K562 (cell line): ENCODE measurements around the gene NDFIP1. TPM values are rescaled to one million over a fixed set of nuclear protein-coding genes. Genes with fewer than 3 reads are reported as not detected.

Source experiments
- ATAC-seq: fragments of 200-7000 bp; cut with Tn5 transposase; 3 replicates; pipeline ENCODE4 v1.9.1; 2020; ENCODE audit warnings: moderate library complexity
- BruUV-seq: library from RNA; stranded (reverse); fragments of 400-500 nt; replicated peaks from 2 replicates; lab custom pipeline; 2021; lab: Mats Ljungman, UMichigan
- CTCF ChIA-PET: fragments of 300-600 bp; formaldehyde crosslinking; extraction: SDS; loops from one replicate; lab custom pipeline; 2021; ENCODE audit warnings: low intra/inter-chr PET ratio; lab: Yijun Ruan, JAX
- POLR2A ChIA-PET: fragments of 300-600, 350-650 bp; sonication (Branson Sonifier 250); formaldehyde crosslinking; extraction: SDS; loops from one replicate; lab custom pipeline; 2021; ENCODE audit warnings: antibody characterized with exemption, inconsistent platforms; lab: Yijun Ruan, JAX
- DNase-seq, 4 experiments: peaks; one replicate each; pipeline versions ENCODE4 v3.0.0 to v3.0.0-alpha.2; 2011 to 2018; ENCODE audit warnings: low spot score in 3 of 4, mixed read lengths in 3 of 4; ENCODE audit errors: extremely low read depth in 1 of 4
- FAIRE-seq: peaks from 2 replicates; lab custom pipeline; 2011; peaks lifted over from hg19 to GRCh38; lab: Jason Lieb, UNC
- H2AFZ ChIP-seq: 2 replicates; pipeline ENCODE4 v1.6.0; 2011; ENCODE audit warnings: low read depth, low read length, control low read depth, inconsistent platforms
- H3K27ac ChIP-seq: fragments of 200-600 bp; 3 replicates; pipeline ENCODE4 v1.8.0; 2011; ENCODE audit warnings: low read depth, mild to moderate bottlenecking, control low read depth, inconsistent platforms, low read length, moderate library complexity, mixed read lengths; ENCODE audit errors: extremely low read depth
- H3K27me3 ChIP-seq, 2 experiments: fragments of 300-600 bp in 1 of 2; 2 replicates in 1 of 2; 3 replicates in 1 of 2; pipeline versions ENCODE4 v1.6.0 to v1.8.0; 2011; ENCODE audit warnings: inconsistent platforms in 2 of 2, low read length in 2 of 2, mild to moderate bottlenecking in 1 of 2, mixed read lengths in 1 of 2, moderate library complexity in 1 of 2; ENCODE audit not compliant: control insufficient read depth in 2 of 2, insufficient read depth in 2 of 2
- H3K36me3 ChIP-seq: fragments of 300-600 bp; 3 replicates; pipeline ENCODE4 v1.8.0; 2011; ENCODE audit warnings: mild to moderate bottlenecking, low read length, inconsistent platforms; ENCODE audit not compliant: control insufficient read depth, insufficient read depth
- H3K4me1 ChIP-seq, 2 experiments: fragments of 200-600 bp in 1 of 2; replicated peaks in 1 of 2; 2 replicates in 1 of 2; 3 replicates in 1 of 2; pipeline versions ENCODE4 v1.5.1 to v1.8.0; 2011; ENCODE audit warnings: inconsistent platforms in 2 of 2, low read length in 2 of 2, mild to moderate bottlenecking in 1 of 2, mixed read lengths in 1 of 2, moderate library complexity in 1 of 2; ENCODE audit not compliant: control insufficient read depth in 2 of 2, insufficient read depth in 2 of 2
- H3K4me2 ChIP-seq: 2 replicates; pipeline ENCODE4 v1.6.1; 2011; ENCODE audit warnings: low read length, control low read depth, inconsistent platforms, mixed read lengths; ENCODE audit not compliant: insufficient read depth
- H3K4me3 ChIP-seq: fragments of 200-600 bp; sonication (generic), shearing (Covaris generic); 2 replicates; pipeline ENCODE4 v1.5.1; 2016; ENCODE audit warnings: control low read depth, inconsistent platforms
- H3K79me2 ChIP-seq: fragments of 200-600 bp; 3 replicates; pipeline ENCODE4 v1.8.0; 2011; ENCODE audit warnings: low read length, inconsistent platforms; ENCODE audit not compliant: control insufficient read depth, insufficient read depth
- H3K9ac ChIP-seq, 2 experiments: 2 replicates each; pipeline versions ENCODE4 v1.6.0 to v1.6.1; 2011; ENCODE audit warnings: low read depth in 2 of 2, low read length in 2 of 2, control low read depth in 1 of 2, inconsistent platforms in 1 of 2, mild to moderate bottlenecking in 1 of 2, mixed read lengths in 1 of 2; ENCODE audit not compliant: insufficient read depth in 1 of 2
- H3K9me1 ChIP-seq: one replicate; pipeline ENCODE4 v1.6.0; 2011; ENCODE audit warnings: inconsistent platforms, mild to moderate bottlenecking, low read length, moderate library complexity; ENCODE audit not compliant: control insufficient read depth, insufficient read depth
- H3K9me3 ChIP-seq: replicated peaks from 2 replicates; pipeline ENCODE4 v1.5.1; 2011; ENCODE audit warnings: low read depth, low read length, inconsistent platforms; ENCODE audit not compliant: control insufficient read depth, insufficient read depth
- H4K20me1 ChIP-seq: replicated peaks from 2 replicates; pipeline ENCODE4 v1.6.1; 2011; ENCODE audit warnings: low read length, inconsistent platforms, mixed read lengths; ENCODE audit not compliant: control insufficient read depth, insufficient read depth
- BDP1 ChIP-seq: IDR thresholded peaks from 3 replicates; pipeline ENCODE4 v1.6.1; 2011; ENCODE audit not compliant: insufficient read length, insufficient read depth
- BHLHE40 ChIP-seq: IDR thresholded peaks from 2 replicates; pipeline ENCODE4 v1.6.1; 2011; ENCODE audit warnings: low read length, improper control_type of control experiment
- C11orf30 ChIP-seq: fragments of 450-650 bp; IDR thresholded peaks from 2 replicates; pipeline ENCODE4 v1.6.1; 2016; ENCODE audit warnings: low read depth, mild to moderate bottlenecking
- CHCHD3 ChIP-seq: fragments of 250-450 bp; sonication (Bioruptor Pico); IDR thresholded peaks from 2 replicates; pipeline ENCODE4 v2.1.2; 2022; ENCODE audit warnings: mild to moderate bottlenecking
- KLF1 ChIP-seq: fragments of 450-650 bp; IDR thresholded peaks from 2 replicates; pipeline ENCODE4 v1.6.1; 2016; ENCODE audit warnings: missing genetic modification characterization, missing compliant biosample characterization
- MAFF ChIP-seq: IDR thresholded peaks from 2 replicates; pipeline ENCODE4 v1.6.1; 2012; ENCODE audit warnings: low read length, improper control_type of control experiment
- MAFG ChIP-seq: fragments of 450-650 bp; conservative IDR thresholded peaks from 2 replicates; pipeline ENCODE4 v1.6.1; 2016; ENCODE audit warnings: missing genetic modification characterization, missing compliant biosample characterization
- NFATC3 ChIP-seq: fragments of 450-650 bp; IDR thresholded peaks from 2 replicates; pipeline ENCODE4 v1.6.1; 2017; ENCODE audit warnings: mild to moderate bottlenecking
- NR4A1 ChIP-seq, 2 experiments: fragments of 250-450 bp in 1 of 2; fragments of 450-650 bp in 1 of 2; sonication (Bioruptor Pico) in 1 of 2; IDR thresholded peaks; 2 replicates each; pipeline versions ENCODE4 v1.4.0 to v1.6.1; 2016 to 2020; ENCODE audit warnings: mild to moderate bottlenecking in 2 of 2, missing compliant biosample characterization in 1 of 2, missing genetic modification characterization in 1 of 2, moderate library complexity in 1 of 2
- PHF20 ChIP-seq: fragments of 450-650 bp; IDR thresholded peaks from 2 replicates; pipeline ENCODE4 v1.6.1; 2018; ENCODE audit not compliant: partially characterized antibody
- PTRF ChIP-seq: fragments of 450-650 bp; IDR thresholded peaks from 2 replicates; pipeline ENCODE4 v1.6.1; 2016; ENCODE audit warnings: mild to moderate bottlenecking, missing genetic modification characterization, missing compliant biosample characterization
- PYGO2 ChIP-seq: fragments of 450-650 bp; IDR thresholded peaks from 2 replicates; pipeline ENCODE4 v1.6.1; 2016; ENCODE audit warnings: mild to moderate bottlenecking, missing genetic modification characterization, moderate library complexity, missing compliant biosample characterization
- SRSF9 ChIP-seq: fragments of 200-400 bp; formaldehyde crosslinking; IDR thresholded peaks from 2 replicates; pipeline ENCODE4 v1.6.1; 2017; ENCODE audit warnings: low read depth, low read length, borderline replicate concordance
- SUPT5H ChIP-seq: fragments of 450-650 bp; IDR thresholded peaks from 2 replicates; pipeline ENCODE4 v1.6.1; 2016
- U2AF1 ChIP-seq: fragments of 200-400 bp; formaldehyde crosslinking; optimal IDR thresholded peaks from 2 replicates; pipeline ENCODE3; 2017; ENCODE audit warnings: mild to moderate bottlenecking, low read depth, low read length, moderate library complexity
- ZMIZ1 ChIP-seq, 2 experiments: fragments of 150-350 bp in 1 of 2; IDR thresholded peaks; 2 replicates each; pipeline ENCODE4 v1.6.1; 2012 to 2016; ENCODE audit warnings: low read depth in 2 of 2, low read length in 2 of 2, mild to moderate bottlenecking in 1 of 2, moderate library complexity in 1 of 2
- ZNF174 ChIP-seq: fragments of 250-450 bp; sonication (Bioruptor Pico); IDR thresholded peaks from 2 replicates; pipeline ENCODE4 v1.4.0; 2020; ENCODE audit warnings: mild to moderate bottlenecking
- ZNF316 ChIP-seq: fragments of 450-650 bp; IDR thresholded peaks from 2 replicates; pipeline ENCODE4 v1.6.1; 2016
- ZNF785 ChIP-seq: fragments of 250-450 bp; sonication (Bioruptor Pico); IDR thresholded peaks from 2 replicates; pipeline ENCODE4 v1.4.0; 2020; ENCODE audit warnings: mild to moderate bottlenecking
- WGBS: fragments of 100-300 bp; shearing (Covaris generic); methylation state at CpG from one replicate; pipeline ENCODE4 v1.1.6; 2016; ENCODE audit warnings: low coverage, mixed read lengths; ENCODE audit not compliant: insufficient coverage; ENCODE audit errors: missing lambda C conversion rate; 5-methylcytosine and 5-hydroxymethylcytosine counted together
- in situ Hi-C: fragments of 300-500 bp; cut with MboI; formaldehyde crosslinking; loops from 4 replicates; pipeline ENCODE4 v1.15.0; 2018; ENCODE audit warnings: inconsistent platforms, mixed read lengths
- intact Hi-C: fragments of 100-400 bp; cut with micrococcal nuclease; formaldehyde crosslinking; loops from 2 replicates; pipeline ENCODE4 v1.14.2; 2022
- polyA plus RNA-seq, 8 experiments: library from polyadenylated mRNA; depleted of rRNA in 4 of 8; stranded (reverse) in 5 of 8; unstranded in 3 of 8; fragments of >200 nt; fragmentation: Nextera tagmentation in 2 of 8; fragmentation: Illumina TruSeq in 1 of 8; extraction: Ambion mirVana in 2 of 8; extraction: Trizol in 1 of 8; gene quantifications; 2 replicates each; pipeline versions ENCODE4 v1.2.1 to v1.2.3, GENCODE V29; 2011 to 2014; ENCODE audit warnings: inconsistent platforms in 1 of 8, missing spikeins in 1 of 8
- total RNA-seq, 7 experiments: library from RNA; depleted of rRNA in 6 of 7; stranded (reverse); fragments of >200 nt in 6 of 7; fragmentation: Illumina TruSeq in 2 of 7; extraction: Trizol in 2 of 7; gene quantifications; 2 replicates each; pipeline versions ENCODE4 v1.2.1 to v1.2.3, GENCODE V29; 2011 to 2021; ENCODE audit warnings: low replicate concordance in 1 of 7

Gene NDFIP1
- total and polyA plus RNA-seq, 9 of the 15 experiments (the other 6 are each of a cell fraction or from before 2014, with no cell fraction given) = 5.3 to 37.5 (median 31.9) TPM

- TF ChIP-seq ZMIZ1 (IDR thresholded peaks at IDR 0.05; ENCODE audit: low read depth in 2 of 2, low read length in 2 of 2) = no peak
Observed at GRCh38 chr5:142117579-142118151, 9.1 kb downstream of the NDFIP1 start (continued).

- Histone ChIP-seq H3K4me1 (peaks cover 4 to 23% of the 10 kb centered on the region in 2 experiments; a peak in 4 of 5 replicates), H2AFZ (no peak overlapping the region), H3K9ac (no peak overlapping the region), H4K20me1 (0 out of 2 replicates have a peak, but pooled peaks cover 4% of the 10 kb centered on the region), H3K27ac (no peak overlapping the region), H3K4me2 (no peak overlapping the region), H3K9me3 (no peaks in the 10 kb centered on the region), H3K9me1 (no peaks in the 10 kb centered on the region), H3K27me3 (no peaks in the 10 kb centered on the region), H3K4me3 (no peak overlapping the region), H3K79me2 (peaks cover 84% of the 10 kb centered on the region), H3K36me3 (peaks cover 23% of the 10 kb centered on the region)
- in situ Hi-C loops = no loop called here
- no TSS peak for BruUV-seq
- DNase-seq = no peak
- 0 out of 3 replicates have a peak, but pooled peaks have one; percentile 8 for ATAC-seq
- ChIA-PET POLR2A (interaction anchor here (0.8 to 1.9 kb wide), 6 partner anchors 9 to 465 kb away, joined by 3 to 9 read pairs (median 4); partner anchors contain the start of genes GNPDA1 and NDFIP1), CTCF (no interaction called here)
- intact Hi-C loops = no loop called here
- WGBS = 65% methylated on average over 3 of the region's 3 CpGs
- FAIRE-seq = no peak
- TF ChIP-seq PHF20 (no peak), NFATC3 (no peak), ZNF785 (CRISPR knock-in tag) (no peak), SUPT5H (no peak), KLF1 (tag) (no peak), MAFF (peak; percentile 32; the same call in 1 of the 2 replicates), BDP1 (no peak), ZNF316 (peak; percentile 86), PTRF (tag) (no peak), CHCHD3 (no peak), BHLHE40 (no peak), C11orf30 (peak; percentile 57), PYGO2 (tag) (no peak), SRSF9 (no peak), MAFG (tag) (peak; percentile 40; the same call in 1 of the 2 replicates), NR4A1 (CRISPR knock-in tag; IDR thresholded peaks at IDR 0.05) (no peak), NR4A1 (tag; IDR thresholded peaks at IDR 0.05) (no peak), ZNF174 (no peak), U2AF1 (no peak)
Observed at GRCh38 chr5:142118155-142118686, 9.6 kb downstream of the NDFIP1 start.
